NCI-H82 treated with DMSO at 0.1 percent for 48 hours (cell line): ENCODE results near the gene PARN.

Experiments used
- DNase-seq: peaks from one replicate; lab custom pipeline; 2025; ENCODE audit not compliant: unreplicated experiment; lab: John Stamatoyannopoulos, UW

PARN gene

GRCh38 chr16:14500791-14501190 is 129.3 kb downstream of the PARN start:
- DNase-seq: no peak

DNA sequence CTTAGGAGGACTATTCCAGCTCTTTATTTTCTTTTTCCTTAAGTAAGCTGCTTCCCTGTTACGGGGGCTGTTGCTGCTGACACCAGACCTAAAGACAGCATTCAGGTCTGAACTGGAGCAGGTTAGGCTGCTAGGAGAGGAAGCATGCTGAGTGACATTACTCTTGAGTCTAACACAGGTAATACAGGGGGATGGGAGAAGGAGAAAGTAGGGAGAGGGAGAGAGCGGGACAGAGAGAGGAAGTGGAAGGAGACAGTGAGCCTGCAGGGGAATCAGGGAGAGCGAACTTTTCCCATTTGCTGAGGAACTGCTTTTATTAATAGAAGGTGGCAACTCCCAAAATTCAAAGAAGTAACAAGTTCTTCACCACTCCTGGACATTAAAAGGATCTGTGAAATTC is 130.9 kb downstream of the PARN start:
- no peak for DNase-seq

DNA sequence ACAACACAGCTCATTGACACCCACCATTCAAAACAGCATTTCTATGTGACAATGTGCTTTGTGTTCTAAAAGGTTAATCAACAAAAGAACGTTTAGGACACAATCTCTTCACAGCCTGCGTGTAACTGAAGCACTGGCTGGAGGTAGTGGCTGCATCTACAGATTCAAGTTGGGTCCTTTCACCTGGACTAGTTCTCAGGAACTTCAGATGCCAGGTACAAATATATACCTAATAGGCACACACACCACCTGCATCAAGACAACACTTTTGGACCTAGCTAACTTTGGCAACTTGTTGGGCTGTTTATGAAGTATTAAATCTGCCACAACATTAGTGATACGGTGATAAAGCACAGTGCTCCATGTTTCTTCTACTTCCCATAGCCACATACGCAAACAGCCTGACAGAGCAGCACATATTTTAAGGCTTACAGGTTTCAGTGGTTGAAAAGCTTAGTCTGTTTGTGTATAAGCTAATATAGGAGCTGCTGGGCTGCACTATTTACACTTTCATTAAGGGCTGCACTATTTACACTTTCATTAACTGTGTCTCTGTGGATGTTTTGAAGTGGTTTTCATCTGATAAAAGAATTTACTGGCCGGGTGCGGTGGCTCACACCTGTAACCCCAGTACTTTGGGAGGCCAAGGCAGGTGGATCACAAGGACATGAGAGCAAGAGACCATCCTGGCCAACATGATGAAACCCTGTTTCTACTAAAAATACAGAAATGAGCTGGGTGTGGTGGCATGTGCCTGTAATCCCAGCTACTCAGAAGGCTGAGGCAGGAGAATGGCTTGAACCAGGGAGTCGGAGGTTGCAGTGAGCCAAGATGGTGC is 132.6 kb downstream of the PARN start:
- no peak for DNase-seq

DNA sequence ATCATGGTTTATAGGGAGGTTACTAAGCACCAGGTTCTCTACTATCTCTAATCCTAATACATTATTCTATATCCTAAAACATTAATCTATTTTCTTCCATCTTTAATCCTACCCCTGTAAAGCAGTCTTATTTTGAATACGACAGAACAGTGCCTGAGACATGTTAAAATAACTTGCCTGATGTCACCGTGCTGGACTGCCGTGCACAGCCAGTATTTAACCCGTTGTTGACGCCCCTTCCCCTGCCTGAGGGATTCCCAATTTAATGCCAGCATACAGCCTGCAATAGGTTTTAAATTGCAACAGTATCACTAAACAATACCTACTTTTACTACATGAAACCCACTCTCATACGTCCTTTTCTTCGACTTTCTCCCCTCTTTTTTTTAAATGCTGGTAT is 133.3 kb downstream of the PARN start:
- no peak for DNase-seq

- DNase-seq: no peak
Observed at GRCh38 chr16:14496047-14496770, 133.9 kb downstream of the PARN start.

DNA sequence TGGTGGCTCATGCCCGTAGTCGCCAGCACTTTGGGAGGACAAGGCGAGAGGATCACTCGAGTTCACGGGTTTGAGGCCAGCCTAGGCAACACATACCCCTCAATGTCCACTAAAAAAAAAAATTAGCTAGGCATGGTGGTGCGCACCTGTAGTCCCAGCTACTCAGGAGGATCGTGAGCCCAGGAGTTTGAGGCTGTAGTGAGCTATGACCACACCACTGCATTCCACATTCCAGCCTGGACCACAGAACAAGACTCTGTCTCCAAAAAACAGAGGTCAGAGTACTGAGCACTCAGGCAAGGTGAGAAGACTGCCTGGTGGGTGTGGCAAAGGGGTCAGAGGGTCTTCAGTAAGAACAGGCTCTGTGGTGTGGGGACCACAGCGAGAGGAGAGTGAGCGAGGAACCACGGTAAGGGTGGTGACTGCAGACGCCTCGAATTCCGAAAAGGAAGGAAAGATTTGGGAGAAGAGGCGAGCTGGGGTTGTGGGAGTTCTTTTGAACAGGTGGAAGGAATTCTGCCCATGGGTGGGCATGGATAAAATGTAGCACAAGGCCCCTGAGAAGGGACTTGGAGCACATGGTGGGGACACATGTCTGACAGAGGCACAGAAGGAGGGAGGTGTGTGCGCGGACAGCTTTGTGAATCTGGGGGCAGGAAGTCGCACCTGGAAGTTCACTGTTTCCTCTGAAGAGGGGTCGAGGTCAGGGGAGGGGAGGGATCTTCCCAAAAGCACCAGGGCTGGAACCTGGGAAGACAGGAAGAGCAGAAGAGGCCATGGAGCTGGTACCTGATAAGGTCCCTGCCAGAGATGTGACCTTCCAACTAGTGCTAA is 134.6 kb downstream of the PARN start:
- no peak for DNase-seq

DNA sequence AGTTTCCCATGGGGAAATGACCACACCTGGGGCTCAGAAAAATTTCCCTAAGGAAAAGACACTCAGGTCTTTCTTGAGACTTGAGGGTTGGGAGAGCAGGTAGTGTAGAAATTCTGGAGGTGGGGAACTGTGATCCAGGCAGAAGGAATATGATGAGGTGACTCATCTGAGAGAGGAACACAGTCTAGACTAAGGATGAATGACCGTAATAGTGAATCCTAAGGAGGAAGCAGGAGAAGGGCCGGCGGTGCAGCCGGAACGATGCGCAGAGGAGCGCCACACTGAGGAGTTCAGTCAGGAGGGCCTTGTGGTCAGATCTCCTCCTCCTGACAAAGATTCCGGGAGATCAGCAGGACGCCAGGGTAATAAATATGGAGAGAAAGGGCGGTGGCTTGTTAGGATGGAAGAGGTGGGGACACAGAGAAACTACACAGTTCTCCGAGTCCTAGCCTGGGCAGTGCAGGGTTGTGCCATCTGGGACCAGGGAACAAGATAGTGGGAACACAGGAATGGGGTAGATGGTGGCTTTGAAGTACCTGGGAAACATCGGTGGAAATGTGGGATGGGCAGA is 135.6 kb downstream of the PARN start:
- DNase-seq: no peak

DNA sequence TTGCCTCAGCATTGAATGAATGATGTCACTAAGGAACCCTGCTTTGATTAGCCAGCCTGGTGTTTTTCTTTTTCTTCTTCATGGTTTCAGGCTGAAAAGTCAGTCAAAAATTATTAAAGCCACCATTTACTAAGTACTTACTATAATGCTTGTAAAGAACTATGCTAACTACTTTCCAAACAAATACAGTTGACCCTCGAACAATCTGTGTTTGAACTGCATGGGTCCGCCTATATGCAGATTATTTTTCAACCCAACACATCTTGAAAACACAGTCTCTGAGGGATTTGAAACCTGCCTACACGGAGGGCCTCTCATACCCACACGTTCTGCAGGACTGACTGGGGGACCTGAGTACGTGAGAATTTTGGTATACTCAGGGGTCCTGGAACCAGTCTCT is 136.3 kb downstream of the PARN start:
- DNase-seq: no peak

DNA sequence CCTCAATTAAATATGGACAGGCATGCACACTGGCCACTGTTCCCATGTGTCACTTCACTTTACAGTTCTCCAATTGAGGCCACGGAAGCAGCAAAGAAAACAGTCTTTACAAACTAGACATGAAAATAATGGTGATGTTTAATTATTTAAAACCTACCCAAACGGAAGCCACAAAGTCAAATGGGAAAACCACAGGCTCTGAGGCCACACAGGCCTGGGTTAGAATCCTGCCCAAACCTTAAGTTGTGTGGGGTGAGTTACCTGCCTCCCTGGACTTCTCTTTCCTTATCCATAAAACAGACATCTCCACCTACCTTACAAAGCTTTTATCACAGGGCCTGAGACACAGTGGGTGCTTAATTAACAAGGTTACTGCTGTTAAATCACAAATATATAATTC is 137.4 kb downstream of the PARN start:
- no peak for DNase-seq

- DNase-seq: no peak
Observed at GRCh38 chr16:14491861-14492529, 138.1 kb downstream of the PARN start.

- no peak for DNase-seq
Observed at GRCh38 chr16:14490235-14490634, 139.8 kb downstream of the PARN start.

DNA sequence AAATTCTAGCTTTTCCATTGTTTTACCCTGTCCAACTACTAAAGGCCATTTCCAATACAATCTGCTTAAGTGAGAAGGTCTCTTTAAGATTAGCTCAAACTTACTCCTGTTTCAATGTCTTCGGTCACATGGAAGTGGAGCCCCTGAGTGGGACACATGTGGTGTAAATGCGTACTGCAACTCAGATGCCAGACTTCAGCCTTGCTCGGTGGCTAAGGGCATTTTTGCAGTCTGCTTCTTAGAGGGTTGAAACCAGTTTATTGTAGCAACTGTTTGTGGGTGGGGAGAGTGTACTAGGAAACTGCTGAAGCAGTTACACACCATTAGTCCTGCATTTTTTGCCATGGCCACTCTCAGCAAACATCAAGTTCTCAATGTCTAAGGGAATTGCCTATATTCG is 140.6 kb downstream of the PARN start:
- peak; percentile 15 for DNase-seq

DNA sequence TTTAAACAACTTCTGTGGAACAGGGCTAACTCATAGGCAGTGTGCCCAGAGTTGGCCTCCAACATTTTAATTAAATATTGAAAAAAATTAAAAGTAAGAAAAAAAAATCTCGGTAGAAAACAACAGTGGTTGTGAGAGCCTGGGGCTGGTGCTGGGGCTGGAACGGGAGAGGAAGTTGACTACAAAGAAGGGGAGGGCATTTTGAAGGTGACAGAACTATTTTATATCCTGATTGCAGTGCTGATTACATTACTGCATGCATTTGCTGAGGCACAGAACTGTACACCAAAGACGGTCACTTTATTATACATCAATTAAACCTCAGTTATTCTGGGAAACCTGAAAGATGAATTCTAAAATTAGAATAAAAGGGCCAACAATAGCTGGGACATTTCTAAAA is 142.5 kb downstream of the PARN start:
- no peak for DNase-seq

DNA sequence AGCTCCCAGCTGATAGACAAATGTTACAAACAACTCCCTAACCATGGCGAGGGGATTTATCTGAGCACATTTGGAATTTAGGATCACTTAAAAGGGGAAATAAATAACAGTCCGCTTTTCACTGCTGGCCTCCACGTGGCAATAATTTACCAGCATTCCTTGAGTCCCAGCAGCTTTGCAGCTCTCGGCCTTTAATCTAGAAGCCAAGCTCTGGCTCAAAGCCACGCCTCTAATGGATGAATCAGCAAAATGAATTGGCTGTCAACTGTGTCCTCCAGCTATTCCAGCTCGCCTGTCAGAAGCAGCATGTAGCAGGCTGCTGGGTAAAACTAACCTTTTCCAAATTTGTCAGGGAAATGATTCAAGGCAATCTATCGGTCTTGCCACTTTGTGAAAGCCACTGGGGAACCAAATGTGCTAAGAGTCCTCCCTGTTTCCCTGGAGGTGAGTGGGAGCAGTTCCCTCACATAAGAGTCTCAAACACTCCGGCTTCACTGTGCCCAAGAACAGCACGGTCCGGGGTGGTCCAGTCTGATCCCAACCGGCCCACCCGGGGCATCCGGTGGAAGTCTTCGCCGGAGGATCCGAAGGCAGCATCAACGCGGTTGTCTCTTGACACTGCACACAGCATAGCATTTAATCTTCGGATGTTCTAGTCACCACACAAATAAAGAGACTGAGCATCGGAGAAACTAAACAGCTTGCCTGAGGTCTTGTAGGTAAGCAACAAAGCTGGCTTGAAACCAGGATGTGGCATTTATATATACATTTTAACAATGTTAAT is 143.3 kb downstream of the PARN start:
- DNase-seq: peak; percentile 73

DNA sequence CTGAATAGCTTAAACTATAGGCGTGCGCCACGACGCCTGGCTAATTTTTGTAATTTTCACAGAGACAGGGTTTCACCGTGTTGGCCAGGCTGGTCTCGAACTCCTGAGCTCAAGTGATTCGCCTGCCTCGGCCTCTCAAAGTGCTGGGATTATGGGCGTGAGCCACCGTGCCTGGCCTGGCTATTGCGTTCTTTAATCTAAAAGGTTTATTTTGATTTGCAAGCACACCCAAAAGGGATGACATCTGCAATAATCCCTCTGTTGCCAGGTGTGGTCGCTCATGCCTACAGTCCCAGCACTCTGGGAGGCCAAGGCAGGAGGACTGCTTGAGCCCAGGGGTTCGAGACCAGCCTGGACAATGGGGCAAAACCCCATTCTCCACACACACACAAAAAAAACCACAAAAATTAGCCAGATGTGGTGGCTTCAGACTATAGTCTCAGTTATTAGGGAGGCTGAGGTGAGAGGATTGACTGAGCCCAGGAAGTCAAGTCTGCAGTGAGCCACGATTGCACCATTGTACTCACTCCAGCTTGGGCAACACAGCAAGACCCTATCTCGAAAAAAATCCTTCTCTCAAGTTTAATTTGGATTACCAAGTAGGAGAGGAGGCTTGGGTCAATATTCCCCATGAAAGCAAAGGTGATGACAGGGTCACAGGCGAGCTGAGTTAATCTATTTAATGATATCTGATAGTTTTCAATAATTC is 144.1 kb downstream of the PARN start:
- DNase-seq: no peak

DNA sequence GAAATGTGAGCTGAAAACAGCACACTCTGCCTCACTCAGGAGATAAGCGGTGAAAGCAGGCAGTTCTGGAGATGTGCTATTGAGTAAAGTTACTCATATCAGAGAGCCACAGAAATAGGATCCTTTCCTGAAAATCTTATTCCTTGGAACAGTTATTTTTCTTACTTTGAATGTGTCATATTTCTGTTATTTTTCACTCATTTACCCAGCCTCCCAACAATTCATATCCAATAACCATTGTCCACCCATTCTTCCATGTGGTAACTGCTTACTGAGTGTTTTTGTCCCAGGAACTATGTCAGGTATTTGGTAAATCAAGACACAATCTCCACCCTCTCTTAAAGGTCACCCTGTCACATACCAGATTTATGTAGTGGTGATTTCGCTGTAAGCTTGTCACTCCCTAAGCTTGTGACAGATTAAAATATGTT is 144.9 kb downstream of the PARN start:
- DNase-seq: no peak

- DNase-seq: peak; percentile 79
Observed at GRCh38 chr16:14483819-14484385, 146.2 kb downstream of the PARN start.

DNA sequence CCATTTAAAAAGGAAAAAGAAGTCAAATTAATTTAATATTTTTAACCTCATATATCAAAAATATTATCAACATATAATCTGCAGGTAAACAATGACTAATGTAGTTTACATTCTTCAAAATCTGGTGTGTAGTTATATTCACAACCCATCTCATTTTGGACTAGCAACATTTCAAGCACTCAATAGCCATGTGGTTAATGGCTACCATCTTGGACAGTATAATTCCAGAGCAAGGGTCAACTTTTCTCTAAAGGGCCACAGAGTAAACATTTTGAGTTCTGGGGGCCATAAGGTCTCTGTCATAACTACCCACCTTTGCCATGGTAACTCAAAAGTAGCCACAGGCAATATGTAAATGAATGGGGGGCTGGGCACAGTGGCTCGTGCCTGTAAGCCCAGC is 153.9 kb downstream of the PARN start:
- DNase-seq: no peak
